ENCODE data around the gene ADAM19.

Gene ADAM19

DNA sequence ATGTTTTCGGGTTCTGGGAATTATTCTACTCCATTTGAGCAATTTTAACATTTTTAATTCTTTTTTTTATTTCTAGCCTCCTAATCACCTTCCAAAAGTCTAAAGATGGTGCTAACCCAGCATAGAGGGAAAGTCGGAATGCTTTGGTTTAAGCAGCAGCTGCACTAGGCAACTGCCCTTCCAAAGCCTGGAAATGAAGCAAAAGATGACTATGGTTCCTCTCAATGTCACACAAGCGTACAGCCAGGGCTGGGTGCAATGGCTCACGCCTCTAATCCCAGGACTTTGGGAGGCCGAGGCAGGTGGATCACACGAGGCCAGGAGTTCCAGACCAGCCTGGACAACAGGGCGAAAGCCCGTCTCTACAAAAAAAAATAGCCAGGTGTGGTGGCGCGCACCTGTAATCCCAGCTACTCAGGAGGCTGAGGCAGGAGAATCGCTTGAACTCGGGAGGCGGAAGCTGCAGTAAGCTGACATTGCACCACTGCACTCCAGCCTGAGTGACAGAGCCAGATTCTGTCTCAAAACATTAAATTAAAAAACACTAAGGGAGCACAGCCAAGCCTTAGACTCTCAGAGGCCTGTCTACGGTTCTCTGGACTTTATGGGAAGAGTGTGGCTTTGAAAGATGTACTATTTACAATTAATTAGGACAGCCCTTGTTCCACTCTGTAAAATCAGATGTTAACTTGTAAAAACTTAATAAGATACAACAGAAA, 33.1 kb downstream of the ADAM19 start:
- no peak for DNase-seq (ENCODE audit: low spot score)

DNA sequence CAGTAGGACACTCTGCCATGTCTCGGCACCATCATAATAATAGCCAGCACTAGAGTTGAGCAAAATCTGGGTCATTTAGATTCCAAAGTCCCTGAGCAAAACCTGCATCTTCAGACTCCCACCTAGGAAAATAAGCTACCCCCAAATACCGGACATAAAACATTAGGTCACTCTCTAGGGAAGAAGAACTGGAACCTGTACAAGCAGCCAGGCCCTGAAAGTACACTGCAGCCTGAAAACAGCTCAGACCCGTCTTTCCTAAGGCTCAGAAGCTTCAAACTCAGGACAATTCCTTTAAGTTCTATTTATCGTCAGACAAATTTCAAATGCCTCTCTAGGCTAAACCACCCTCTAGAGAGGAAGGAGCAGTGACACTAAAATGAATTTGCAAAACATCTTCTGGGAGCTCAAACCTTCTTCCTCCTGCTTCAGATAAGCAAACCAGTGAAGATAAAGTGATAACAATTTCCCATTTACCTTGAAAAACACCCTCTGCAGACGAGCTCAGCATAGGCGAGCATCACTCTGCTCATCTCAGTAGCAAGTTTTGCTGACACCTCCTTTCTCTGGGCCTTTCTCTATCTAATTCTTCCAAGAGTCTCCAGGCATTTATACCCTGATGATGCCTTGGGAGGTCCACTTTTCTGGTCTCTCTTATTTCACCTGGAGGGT, 34.0 kb downstream of the ADAM19 start:
- DNase-seq (ENCODE audit: low spot score): no peak

DNA sequence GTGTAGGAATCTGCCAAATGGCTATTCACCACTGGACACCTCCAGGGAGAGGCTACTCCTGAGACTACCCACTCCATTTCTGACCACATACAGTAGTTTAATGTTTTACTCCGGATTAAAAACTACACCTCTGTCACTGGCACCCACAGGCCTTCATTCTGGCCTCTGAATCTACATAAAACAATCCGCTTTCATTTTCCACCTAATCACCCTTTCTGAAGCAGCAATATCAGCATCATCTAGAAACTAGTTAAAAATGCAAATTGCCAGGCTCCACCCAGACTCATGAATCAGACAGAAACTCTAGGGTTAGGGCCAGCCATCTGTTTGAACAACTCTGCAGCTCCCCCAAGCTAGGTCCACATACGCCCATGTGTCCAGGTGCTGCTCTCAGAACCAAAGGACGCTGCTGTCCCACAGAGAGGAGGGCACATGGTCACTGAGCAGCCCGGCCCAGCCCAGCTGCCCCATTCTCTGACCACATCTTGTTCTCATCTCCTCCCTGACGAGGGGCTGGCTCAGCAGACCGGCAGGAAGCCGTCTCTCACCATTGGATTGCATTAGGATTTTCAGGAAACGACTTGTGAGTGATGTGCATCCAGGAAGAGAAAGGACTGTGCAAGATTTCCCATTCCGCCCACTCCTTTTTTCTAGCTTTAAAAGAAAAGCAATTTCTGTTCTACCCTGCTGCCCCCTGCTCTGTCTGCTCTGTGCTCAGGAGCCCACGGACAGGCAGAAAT, 34.7 kb downstream of the ADAM19 start:
- DNase-seq (ENCODE audit: low spot score): no peak

DNA sequence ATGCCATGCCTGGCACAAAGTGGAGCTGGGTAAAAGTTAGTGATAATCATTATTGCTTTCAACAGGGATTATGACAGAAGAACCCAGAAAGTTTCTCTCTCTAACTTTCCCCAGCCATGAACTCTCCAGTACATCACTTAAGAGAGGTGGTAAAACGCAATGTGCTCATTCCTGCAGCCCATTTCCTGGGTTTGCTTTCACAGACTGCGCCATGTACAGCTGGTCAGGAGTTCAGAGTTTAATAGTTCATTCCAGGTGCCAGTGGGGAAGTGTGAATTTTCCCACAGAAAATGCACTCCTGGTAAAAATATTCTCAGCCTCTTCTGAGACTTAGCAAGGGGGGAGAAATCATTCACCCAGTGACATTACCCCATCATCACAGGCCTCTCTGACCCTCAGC, 35.5 kb downstream of the ADAM19 start:
- no peak for DNase-seq (ENCODE audit: low spot score)

DNA sequence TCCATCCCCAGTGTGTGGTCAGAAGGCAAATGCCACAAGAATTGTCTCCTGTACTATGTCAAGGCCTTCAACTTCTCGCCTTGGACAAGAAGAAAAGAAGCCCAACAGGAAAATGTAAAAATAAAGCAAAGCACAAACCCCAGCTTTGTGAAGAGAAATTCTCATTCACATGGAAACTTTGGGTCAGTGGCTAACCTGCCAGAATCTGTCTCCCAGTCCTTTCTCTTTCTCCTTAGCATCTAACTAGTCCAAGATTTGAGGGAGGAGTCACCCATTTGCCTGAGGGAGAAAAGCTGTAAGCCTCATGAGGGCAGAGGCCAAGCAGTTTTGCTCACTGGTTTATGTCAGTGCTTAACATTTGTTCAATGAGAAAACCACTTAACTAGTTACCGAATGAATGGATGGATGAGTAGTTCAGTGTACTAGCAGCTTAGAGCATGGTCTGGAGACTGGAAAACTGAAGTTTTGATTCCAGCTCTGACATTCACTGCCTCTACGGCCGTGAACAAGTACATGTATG, 36.0 kb downstream of the ADAM19 start:
- no peak for DNase-seq (ENCODE audit: low spot score)

DNA sequence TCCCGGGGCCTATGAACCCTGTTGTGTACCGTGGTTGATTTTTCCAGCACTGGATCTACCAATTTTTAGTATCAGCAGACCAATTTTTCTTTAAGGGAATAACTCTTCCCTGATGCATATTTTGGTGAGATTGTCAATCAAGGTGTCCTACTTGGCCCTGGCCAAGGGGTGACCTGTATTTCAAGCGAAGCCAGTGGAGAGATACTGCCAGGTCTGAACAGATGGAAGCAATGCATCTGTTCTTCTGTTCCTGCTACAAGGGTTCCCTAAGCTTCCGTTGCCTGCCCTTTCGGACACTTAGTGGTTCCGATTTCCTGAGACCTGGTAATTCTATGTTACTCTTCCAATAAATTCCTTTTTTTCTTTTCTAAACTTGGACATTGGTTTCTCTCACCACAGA, 37.3 kb downstream of the ADAM19 start:
- no peak for DNase-seq (ENCODE audit: low spot score)

DNA sequence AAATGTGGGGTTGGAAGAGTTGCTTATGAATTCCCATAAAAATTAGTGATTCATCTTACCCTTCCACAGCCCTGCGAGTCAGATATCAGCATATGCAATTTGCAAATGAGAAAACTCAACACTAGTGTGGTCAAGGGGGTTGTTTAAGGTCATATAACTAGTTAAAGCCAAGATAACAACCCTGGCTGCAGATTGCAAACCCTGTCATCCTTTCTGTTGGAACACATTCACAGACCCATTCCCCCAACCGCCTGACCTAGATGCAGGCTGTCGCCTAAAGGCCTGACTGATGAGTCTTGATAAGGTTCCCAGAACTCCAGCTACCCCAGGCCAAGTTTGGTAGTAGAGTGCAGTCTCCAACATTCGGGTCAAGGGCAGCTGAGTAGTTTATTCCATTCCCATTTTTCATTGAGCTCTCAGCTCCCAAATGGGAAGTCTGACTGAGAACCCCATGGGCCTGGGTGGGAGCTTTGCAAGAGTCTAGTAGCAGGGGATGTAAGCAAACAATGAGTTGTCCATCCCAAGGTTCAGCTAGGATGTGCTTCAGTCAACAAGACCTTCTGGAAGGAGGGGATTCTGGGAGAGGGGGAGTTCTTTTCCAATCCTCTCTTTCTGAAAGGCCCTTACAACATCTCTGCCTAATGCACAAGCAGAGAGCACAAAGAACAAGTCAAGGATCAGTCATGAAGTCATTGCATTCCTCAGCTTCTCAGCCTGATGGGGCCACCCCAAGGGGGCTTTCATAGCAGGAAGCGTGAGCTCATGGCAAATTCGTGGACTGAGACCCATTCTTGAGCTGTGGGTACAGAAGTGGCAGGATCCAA, 40.3 kb downstream of the ADAM19 start:
- no peak for DNase-seq (ENCODE audit: low spot score)

DNA sequence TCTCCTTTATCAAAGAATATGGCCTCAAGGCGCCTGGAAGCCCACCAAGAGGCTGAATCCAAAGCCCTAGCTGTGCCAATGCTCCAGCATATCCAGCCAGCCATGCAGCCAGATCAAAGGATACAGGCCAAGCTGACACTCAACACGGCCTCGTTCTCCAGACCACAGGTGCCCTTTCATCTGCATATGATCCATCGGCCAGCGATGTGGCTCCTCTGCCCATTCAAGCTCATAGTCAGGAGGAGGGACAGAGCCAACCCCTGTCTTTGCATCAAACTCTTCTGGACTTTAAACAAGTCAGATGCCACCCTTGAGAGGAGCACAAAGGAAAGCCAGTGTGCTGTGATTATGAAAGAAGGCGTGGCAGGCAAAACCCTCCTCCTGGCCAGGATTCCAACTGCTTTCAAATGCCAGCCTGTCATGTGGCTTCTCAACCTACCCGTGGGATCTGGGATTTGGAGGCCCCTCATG, 42.5 kb downstream of the ADAM19 start:
- no peak for DNase-seq (ENCODE audit: low spot score)

DNA sequence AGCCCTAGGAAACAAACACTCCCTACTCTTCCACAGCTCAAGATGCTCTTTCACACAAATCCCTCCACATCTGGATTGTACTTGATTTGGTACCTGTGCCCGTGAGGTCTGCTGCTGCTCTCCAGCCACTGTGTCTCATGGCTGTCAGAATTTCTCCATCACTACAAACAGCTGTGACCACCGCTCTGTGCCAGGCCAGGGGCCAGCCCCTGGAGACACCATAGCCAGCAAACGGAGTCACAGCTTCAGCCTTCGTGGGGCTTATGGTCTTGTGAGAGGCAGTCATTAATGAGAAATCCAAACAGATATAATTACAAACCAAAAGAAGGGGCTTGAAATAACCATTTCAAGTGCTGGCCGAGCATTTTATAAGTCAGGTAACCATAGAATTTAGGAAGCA, 43.6 kb downstream of the ADAM19 start:
- no peak for DNase-seq (ENCODE audit: low spot score)

DNA sequence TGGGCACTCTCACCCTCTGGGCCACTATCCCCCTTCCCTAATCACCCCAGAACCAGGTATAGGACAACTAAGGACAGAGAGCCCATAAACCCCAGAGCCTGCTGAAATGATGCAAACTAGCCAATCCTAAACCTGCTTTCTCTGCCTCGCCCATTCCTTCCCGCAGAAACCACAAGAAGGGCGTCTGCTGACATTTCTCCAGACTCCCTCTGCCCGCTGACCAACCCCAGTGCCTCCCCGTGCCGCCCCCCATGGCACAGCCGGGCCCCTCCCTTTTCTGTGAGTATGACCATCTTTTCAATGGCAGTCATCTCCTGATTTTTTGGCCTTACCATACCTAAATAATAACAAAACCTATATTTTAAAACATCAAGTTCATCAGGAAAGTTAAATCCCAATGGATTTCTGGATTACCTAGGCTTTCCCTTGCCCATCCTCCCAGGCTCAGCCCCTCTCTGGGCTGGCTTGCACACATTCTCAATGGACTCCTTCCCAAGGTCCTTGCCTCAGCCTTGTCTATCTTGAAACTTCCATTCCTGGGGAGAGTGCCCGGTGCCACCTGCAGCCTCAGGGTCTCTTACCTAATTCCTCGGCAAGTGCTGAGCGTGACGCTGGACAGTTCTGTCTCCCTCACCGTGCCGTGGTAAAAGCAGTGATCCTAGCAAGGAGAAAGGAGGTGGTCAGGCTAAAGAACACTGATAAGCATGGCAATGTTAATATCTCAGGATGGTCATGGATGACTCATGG, 45.2 kb downstream of the ADAM19 start:
- no peak for DNase-seq (ENCODE audit: low spot score)

DNA sequence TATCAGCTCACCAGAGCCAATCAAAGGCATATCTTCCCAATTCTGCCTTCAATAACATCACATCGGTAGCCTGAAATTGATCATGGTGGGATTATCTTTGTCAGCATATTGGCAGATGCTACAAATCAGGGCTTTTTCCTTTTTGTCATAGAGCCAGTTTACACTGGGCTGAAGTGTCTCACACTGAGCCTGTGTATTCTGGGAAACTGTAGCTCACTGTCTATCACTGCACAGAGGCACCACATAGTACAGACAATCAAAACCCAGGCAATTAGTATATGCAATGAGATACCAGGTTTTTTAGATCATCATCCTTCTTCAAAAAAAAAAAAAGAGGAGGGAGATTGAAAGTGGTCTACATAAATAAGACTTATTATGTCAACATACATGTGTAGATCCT, 46.6 kb downstream of the ADAM19 start:
- no peak for DNase-seq (ENCODE audit: low spot score)

DNA sequence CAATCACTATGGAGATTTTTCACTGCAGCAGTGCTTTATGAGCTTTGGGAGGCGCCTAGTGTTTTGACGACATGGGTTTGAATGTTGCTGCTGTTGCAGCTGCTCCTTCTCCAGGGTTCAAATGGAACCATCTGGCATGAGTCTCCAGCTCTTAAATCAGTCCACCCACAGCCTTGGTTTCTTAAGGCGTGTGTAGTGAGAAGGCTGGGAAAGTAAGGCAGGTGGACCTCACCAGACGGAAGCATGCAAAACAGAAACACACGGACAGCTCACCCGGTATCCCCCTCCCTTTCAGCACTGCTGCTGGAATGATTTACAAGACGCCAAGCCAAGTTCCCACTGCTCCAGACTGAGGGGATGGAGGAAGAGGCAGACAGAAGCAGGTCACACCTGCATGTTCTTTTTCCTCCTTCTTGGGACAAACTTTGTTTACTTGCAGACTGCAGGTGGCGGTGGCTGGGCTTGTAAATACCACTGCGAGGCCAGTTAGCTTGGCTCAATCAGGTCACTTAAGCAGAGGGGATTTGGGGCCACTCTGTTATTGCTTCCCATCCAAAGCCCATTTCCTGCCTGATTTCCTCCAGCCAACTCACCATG, 47.4 kb downstream of the ADAM19 start:
- no peak for DNase-seq (ENCODE audit: low spot score)

DNA sequence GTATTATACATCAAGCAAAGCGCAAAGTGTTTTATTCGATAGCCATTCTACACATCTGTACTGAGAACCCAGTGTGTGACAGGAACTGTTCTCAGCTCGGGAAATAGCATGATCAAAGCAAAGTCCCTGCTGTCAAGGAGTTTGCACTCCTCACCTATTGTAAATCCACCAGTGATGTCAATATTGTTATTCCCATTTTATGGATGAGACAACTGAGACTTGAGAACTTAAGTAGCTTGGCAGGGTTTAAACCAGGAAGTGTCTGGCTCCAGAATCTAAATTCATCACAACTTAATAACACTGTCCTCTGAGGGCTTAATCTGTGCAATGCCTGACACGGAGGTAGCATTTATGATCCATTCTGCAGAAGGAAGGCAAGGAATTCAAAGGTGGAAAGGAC, 50.7 kb downstream of the ADAM19 start:
- no peak for DNase-seq (ENCODE audit: low spot score)

DNA sequence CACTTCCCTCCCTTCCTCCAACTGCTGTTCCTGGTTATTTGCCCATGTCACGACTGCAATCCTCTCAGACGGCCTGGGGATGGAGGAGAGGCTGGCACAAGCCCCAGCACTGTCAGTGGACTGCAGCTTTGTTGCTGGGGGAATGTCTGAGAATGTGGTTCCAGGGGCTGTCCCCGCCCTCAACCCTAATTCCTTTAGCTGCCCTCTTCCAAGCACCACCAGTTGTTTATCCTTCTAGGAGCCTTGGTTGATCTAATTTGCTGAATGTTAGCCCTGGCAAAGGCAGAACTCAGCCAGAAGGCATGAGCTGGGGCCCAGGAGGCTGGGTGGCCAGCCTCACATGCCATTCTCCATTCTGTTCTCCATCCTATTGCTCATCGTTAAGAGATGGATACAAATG, 51.6 kb downstream of the ADAM19 start:
- DNase-seq (ENCODE audit: low spot score): peak; percentile 60

DNA sequence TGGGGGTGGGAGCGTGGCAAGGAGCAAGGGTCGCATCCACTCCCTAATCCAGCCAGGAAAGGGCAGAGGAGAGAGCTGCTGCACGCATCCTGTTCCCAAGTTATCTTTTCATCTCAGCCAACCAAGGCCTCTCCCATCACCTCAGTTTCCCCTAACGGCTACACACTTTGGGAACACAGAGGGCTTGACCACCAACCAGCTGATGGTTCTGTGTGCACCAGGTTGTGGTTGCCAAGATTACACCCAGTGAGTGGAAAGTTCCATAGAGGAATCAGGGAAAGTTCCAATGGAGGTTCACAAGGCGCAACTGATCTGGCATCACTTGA, 53.9 kb downstream of the ADAM19 start:
- no peak for DNase-seq (ENCODE audit: low spot score)

DNA sequence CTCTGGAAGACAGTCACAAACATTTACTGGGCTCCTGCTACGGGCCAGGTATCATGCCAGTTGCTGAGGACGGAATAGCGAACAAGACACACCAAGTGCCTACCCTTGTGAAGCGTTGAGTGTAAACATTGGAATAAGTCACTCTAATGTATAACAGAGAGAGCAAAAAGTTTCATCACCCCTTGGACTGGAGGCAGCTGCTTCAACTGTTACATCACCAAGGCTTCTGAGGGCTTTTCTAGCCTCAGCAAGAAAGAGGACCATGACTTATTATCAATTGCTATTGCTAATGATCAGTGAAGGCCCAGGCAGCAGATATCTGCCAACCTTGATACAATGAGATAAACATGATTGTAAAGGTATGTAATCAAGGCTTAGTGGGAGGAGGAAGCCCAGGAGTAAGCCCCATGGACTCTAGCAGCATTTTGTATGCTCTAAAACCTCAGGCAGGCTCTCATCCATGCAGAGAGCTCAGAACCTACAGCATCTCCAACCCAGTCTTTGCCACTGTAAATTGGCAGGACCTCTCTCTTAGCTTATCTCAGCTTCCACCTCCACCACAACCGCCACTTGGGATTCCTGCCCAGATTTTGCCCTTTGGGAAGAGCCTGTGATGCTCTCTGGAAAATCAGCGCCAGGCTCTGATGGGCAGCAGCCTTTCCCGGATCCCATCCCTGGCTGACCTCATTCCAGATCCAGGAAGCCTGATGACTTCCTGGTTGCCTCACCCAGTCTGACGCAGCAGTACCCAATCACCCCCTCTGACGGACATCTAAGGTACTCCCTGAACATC, 54.5 kb downstream of the ADAM19 start:
- DNase-seq (ENCODE audit: low spot score): no peak

DNA sequence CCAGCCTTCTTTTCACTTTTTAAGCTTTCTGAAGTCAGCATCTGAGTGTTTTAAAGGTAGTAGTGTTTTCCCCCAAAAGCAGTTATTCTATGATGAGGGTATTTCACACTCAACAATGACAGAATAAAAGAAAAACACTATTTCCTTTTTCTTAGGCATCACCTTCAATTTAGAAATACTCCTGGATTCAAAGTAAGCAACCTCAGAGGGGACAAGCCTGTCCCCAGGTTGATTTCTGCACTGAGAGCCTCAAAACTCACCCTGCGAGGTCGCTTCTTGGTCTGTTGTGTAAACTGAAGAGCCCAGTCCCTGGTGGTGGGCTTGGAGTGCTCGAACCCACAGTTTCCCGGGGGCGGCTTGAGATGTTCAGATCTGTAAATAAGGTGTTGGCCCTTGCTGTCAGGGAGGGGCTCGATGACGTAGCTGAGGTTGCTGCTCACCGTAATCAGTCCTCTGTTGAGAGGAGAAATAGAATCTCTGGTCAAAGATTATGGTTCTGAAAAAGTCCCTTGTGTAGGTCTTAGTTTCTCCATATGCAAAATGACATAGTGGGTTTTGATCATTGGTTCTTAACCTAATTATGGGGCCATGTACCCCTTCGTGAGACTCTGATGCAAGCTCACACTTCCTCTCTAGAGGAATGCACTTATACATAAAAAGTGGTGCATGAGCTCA, 55.9 kb downstream of the ADAM19 start:
- no peak for DNase-seq (ENCODE audit: low spot score)

DNA sequence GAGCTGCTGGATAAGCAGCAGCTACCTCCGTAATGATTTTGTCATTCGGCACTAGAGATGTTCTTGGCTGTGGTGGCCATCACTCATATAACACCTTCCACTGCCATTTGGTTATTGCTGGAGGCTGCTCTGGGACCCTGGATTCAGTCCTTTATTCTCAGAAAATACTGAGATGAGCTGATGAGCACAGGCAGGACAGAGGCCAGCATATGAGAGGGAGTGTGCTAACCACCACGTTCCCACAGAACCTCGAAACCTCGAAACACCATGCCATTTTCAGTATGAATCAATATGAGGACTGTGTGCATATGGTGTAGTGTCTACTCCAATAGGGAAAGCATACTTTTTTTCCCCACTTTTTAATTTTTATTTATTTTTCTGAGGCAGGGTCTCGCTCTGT, 56.6 kb downstream of the ADAM19 start:
- DNase-seq (ENCODE audit: low spot score): no peak

DNA sequence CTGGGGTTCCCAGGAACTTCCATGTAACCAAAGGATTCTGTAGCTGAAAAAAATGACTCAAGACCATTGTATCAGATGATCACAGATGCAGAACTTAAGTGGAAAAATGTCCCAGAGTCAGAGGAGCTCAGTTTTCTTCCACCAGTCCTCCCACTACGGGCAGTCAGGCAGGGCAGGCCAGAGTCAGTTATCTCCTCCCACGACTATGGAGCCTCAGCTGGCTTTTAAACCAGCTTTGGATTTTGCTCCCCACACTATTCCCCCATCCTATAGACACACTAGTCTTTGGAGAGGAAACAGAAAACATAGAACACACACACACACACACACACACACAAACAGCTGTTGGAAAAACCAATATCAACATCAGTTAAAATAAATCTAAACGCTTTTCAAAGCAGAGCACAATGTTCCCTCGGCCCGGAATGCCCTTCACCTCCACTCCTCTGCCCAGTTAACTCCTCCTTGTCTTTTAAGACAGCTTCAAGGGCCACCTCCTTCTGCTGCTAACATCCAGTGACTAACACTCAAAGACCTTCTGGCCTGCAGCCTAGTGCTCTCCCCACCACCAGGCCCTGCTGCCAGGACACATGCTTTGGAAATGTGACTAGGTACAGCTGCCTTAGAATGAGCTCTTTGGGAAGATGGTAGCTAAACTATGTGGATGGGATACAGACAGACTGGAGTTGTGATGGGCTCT, 58.8 kb downstream of the ADAM19 start:
- DNase-seq (ENCODE audit: low spot score): peak; percentile 84

Data from AG08396 (cell line).